NCI-H2196 treated with DMSO at 0.1 percent for 48 hours (cell line): ENCODE results near the gene METTL25.

Experiments
- DNase-seq: peaks from one replicate; lab custom pipeline; 2025; ENCODE audit not compliant: unreplicated experiment; lab: John Stamatoyannopoulos, UW

Gene METTL25

GRCh38 chr12:82468563-82468962 is 110.2 kb downstream of the METTL25 start:
- DNase-seq, result no peak

- DNase-seq, result no peak
Measured at GRCh38 chr12:82470906-82471512, 112.7 kb downstream of the METTL25 start.

- DNase-seq, result no peak
Measured at GRCh38 chr12:82473111-82473754, 114.9 kb downstream of the METTL25 start.

- DNase-seq, result no peak
Measured at GRCh38 chr12:82474181-82474797, 116.0 kb downstream of the METTL25 start.

- DNase-seq, result no peak
Measured at GRCh38 chr12:82474798-82475184, 116.5 kb downstream of the METTL25 start.

GRCh38 chr12:82475211-82475610 is 116.9 kb downstream of the METTL25 start:
- no peak for DNase-seq

- no peak for DNase-seq
Measured at GRCh38 chr12:82476511-82476910, 118.2 kb downstream of the METTL25 start.

- DNase-seq, result no peak
Measured at GRCh38 chr12:82479511-82479910, 121.2 kb downstream of the METTL25 start.

GRCh38 chr12:82480606-82481005 is 122.3 kb downstream of the METTL25 start:
- no peak for DNase-seq

GRCh38 chr12:82481954-82482353 is 123.6 kb downstream of the METTL25 start:
- DNase-seq, result no peak

- DNase-seq, result no peak
Measured at GRCh38 chr12:82486524-82487235, 128.4 kb downstream of the METTL25 start.

- DNase-seq, result no peak
Measured at GRCh38 chr12:82504409-82504808, 146.1 kb downstream of the METTL25 start.

- DNase-seq, result no peak
Measured at GRCh38 chr12:82505150-82505549, 146.8 kb downstream of the METTL25 start.

GRCh38 chr12:82507686-82508085 is 149.4 kb downstream of the METTL25 start:
- no peak for DNase-seq

- no peak for DNase-seq
Measured at GRCh38 chr12:82510386-82510785, 152.1 kb downstream of the METTL25 start.

- no peak for DNase-seq
Measured at GRCh38 chr12:82514880-82515279, 156.6 kb downstream of the METTL25 start.

GRCh38 chr12:82515652-82516051 is 157.3 kb downstream of the METTL25 start:
- no peak for DNase-seq

GRCh38 chr12:82517027-82517426 is 158.7 kb downstream of the METTL25 start:
- DNase-seq, result no peak

GRCh38 chr12:82517808-82518207 is 159.5 kb downstream of the METTL25 start:
- no peak for DNase-seq

GRCh38 chr12:82519510-82519909 is 161.2 kb downstream of the METTL25 start:
- DNase-seq, result no peak

- no peak for DNase-seq
Measured at GRCh38 chr12:82522285-82522684, 164.0 kb downstream of the METTL25 start.

GRCh38 chr12:82522762-82523161 is 164.4 kb downstream of the METTL25 start:
- DNase-seq, result no peak
